Measurements from ENCODE around the gene EFHC1. TPM values are rescaled to one million over a fixed set of nuclear protein-coding genes. Genes with fewer than 3 reads are reported as not detected.

Gene EFHC1
- total RNA-seq, 4 donors from 2014 or later: 39.4 to 96.5 (median 41.6) TPM

DNA sequence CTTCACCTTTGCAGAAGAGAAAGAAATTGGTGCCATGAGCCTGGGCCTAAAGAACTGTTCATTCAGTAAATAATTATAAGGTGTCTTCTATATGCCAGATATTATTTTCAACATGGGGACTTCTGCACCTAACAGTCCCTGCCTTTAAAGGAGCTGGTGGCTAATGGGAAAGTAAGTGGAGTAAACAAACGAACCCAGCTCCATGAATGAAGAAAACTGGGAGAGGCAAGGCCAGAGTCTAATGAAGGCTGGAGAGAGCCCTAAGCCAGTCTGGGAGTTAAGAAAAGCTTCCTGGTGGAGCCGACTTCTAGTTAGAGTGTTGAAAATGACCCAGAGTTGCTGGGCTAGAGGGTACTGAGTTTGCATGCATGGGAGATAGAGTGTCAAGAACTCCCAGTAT, 24.2 kb upstream of the EFHC1 start:
- Histone ChIP-seq H3K4me1 (no peaks in the 10 kb centered on the region), H3K27ac (no peak overlapping the region), H3K4me3 (replicated peaks in 1 of 3) (no peak overlapping the region), H3K36me3 (no peaks in the 10 kb centered on the region), H3K9me3 (no peaks in the 10 kb centered on the region), H3K27me3 (no peaks in the 10 kb centered on the region)
- intact Hi-C loops (cut with DNase I): loop anchor here (5.0 kb wide), 1 partner anchor 109 kb away; no protein-coding TSS in a partner anchor
- TF ChIP-seq POLR2A (IDR thresholded peaks at IDR 0.05): no peak
- TF ChIP-seq, protein P1, sequence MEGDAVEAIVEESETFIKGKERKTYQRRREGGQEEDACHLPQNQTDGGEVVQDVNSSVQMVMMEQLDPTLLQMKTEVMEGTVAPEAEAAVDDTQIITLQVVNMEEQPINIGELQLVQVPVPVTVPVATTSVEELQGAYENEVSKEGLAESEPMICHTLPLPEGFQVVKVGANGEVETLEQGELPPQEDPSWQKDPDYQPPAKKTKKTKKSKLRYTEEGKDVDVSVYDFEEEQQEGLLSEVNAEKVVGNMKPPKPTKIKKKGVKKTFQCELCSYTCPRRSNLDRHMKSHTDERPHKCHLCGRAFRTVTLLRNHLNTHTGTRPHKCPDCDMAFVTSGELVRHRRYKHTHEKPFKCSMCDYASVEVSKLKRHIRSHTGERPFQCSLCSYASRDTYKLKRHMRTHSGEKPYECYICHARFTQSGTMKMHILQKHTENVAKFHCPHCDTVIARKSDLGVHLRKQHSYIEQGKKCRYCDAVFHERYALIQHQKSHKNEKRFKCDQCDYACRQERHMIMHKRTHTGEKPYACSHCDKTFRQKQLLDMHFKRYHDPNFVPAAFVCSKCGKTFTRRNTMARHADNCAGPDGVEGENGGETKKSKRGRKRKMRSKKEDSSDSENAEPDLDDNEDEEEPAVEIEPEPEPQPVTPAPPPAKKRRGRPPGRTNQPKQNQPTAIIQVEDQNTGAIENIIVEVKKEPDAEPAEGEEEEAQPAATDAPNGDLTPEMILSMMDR (IDR thresholded peaks at IDR 0.05): no peak
- 86 to 87% methylated on average over 2 of the region's 2 CpGs for WGBS, 2 donors
- no peak for DNase-seq

- intact Hi-C loops (cut with DNase I): loop anchor here (5.0 kb wide), 1 partner anchor 112 kb away; no protein-coding TSS in a partner anchor
- DNase-seq: peak; percentile 23 to 41
- no peak overlapping the region for H3K27ac ChIP-seq
Measured at GRCh38 chr6:52399511-52400312, 20.4 kb upstream of the EFHC1 start.

GRCh38 chr6:52400313-52401041, 19.7 kb upstream of the EFHC1 start:
- no peaks in the 10 kb centered on the region for H3K9me3 ChIP-seq
- no peak for DNase-seq
- H3K27me3 ChIP-seq: no peaks in the 10 kb centered on the region
- no peak overlapping the region for H3K4me3 ChIP-seq (replicated peaks in 1 of 3)
- 86 to 93% methylated on average over 2 of the region's 2 CpGs for WGBS, 2 donors
- no peaks in the 10 kb centered on the region for H3K36me3 ChIP-seq
- H3K27ac ChIP-seq: no peak overlapping the region
- H3K4me1 ChIP-seq: no peaks in the 10 kb centered on the region
- intact Hi-C loops (cut with DNase I): no loop called here
- TF ChIP-seq POLR2A (IDR thresholded peaks at IDR 0.05): no peak
- TF ChIP-seq, protein P1 (IDR thresholded peaks at IDR 0.05): no peak

More at GRCh38 chr6:52399511-52400312, 20.4 kb upstream of the EFHC1 start:
- Histone ChIP-seq H3K4me3 (replicated peaks in 1 of 3) (no peak overlapping the region), H3K27me3 (no peaks in the 10 kb centered on the region), H3K4me1 (no peaks in the 10 kb centered on the region), H3K9me3 (no peaks in the 10 kb centered on the region), H3K36me3 (no peaks in the 10 kb centered on the region)
- 32 to 40% methylated on average over 3 of the region's 3 CpGs for WGBS, 2 donors
- TF ChIP-seq POLR2A (IDR thresholded peaks at IDR 0.05): no peak
- TF ChIP-seq, protein P1 (IDR thresholded peaks at IDR 0.05): peak; percentile 62 to 88 (median 76)

- Histone ChIP-seq H3K9me3 (no peaks in the 10 kb centered on the region), H3K27ac (no peak overlapping the region), H3K4me1 (no peaks in the 10 kb centered on the region), H3K36me3 (no peaks in the 10 kb centered on the region), H3K4me3 (replicated peaks in 1 of 3) (no peak overlapping the region), H3K27me3 (no peaks in the 10 kb centered on the region)
- intact Hi-C loops (cut with DNase I): no loop called here
- TF ChIP-seq POLR2A (IDR thresholded peaks at IDR 0.05): no peak
- TF ChIP-seq, protein P1 (IDR thresholded peaks at IDR 0.05): no peak
- no peak for DNase-seq
- 93 to 97% methylated on average over 26 of the region's 26 CpGs for WGBS, 2 donors
Measured at GRCh38 chr6:52403086-52403485, 17.1 kb upstream of the EFHC1 start.

DNA sequence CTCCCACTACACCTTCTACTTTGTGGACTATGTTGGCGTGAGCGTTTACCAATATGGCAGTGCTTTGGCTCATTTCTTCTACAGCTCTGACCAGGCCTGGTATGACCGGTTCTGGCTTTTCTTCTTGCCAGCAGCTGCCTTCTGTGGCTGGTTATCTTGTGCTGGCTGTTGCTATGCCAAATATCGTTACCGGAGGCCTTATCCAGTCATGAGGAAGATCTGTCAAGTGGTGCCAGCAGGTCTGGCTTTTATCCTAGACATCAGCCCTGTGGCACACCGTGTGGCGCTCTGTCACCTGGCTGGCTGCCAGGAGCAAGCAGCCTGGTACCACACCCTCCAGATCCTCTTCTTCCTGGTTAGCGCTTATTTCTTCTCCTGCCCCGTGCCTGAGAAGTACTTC, 16.5 kb upstream of the EFHC1 start:
- no peak for DNase-seq
- H3K4me1 ChIP-seq: no peaks in the 10 kb centered on the region
- no peak for TF ChIP-seq POLR2A (IDR thresholded peaks at IDR 0.05)
- TF ChIP-seq, protein P1 (IDR thresholded peaks at IDR 0.05): no peak
- no peak overlapping the region for H3K4me3 ChIP-seq (replicated peaks in 1 of 3)
- H3K27ac ChIP-seq: no peak overlapping the region
- 82 to 94% methylated on average over 9 of the region's 9 CpGs for WGBS, 2 donors
- H3K36me3 ChIP-seq: no peaks in the 10 kb centered on the region
- intact Hi-C loops (cut with DNase I): no loop called here
- no peaks in the 10 kb centered on the region for H3K9me3 ChIP-seq
- no peaks in the 10 kb centered on the region for H3K27me3 ChIP-seq

All from thyroid gland (tissue), 4 donors.